Natural killer cell (primary cell): Measurements from ENCODE around the gene CARD19. TPM values are rescaled to one million over a fixed set of nuclear protein-coding genes. Genes with fewer than 3 reads are reported as not detected.
"Not testable (repeated sequence)": the region's sequence is repeated elsewhere in the genome, so short reads cannot be mapped to it uniquely, and the experiment has no call there.

ENCODE experiments used
- ATAC-seq, 3 donors: fragments of 150-1000 bp in 2 of 3; fragments of 200-7000 bp in 1 of 3; cut with Tn5 transposase; 1 replicate in 1 of 3; 2 replicates in 2 of 3; pipeline ENCODE4 v1.10.0; 2021; ENCODE audit warnings: mild to moderate bottlenecking in 2 of 3, moderate library complexity in 2 of 3
- DNase-seq, 2 donors: peaks; one replicate each; pipeline versions ENCODE4 v3.0.0 to v3.0.0-alpha.2; 2013 to 2021; ENCODE audit warnings: mixed read lengths in 1 of 2
- H3K27ac ChIP-seq: one replicate; pipeline ENCODE4 v1.5.1; 2013; ENCODE audit warnings: mild to moderate bottlenecking, low read length
- H3K27me3 ChIP-seq: one replicate; pipeline ENCODE4 v1.6.1; 2013; ENCODE audit warnings: low read length; ENCODE audit not compliant: control insufficient read depth, insufficient read depth
- H3K36me3 ChIP-seq: one replicate; pipeline ENCODE4 v1.6.1; 2013; ENCODE audit warnings: low read length; ENCODE audit not compliant: control insufficient read depth, insufficient read depth
- H3K4me1 ChIP-seq: one replicate; pipeline ENCODE4 v1.6.1; 2013; ENCODE audit warnings: low read length; ENCODE audit not compliant: control insufficient read depth, insufficient read depth
- H3K4me3 ChIP-seq: one replicate; pipeline ENCODE4 v1.5.1; 2013; ENCODE audit warnings: low read length
- H3K9me3 ChIP-seq: one replicate; pipeline ENCODE4 v1.6.1; 2013; ENCODE audit warnings: low read length; ENCODE audit not compliant: control insufficient read depth, insufficient read depth
- H3K27ac Mint-ChIP-seq, 2 donors: one replicate each; pipeline ENCODE4 v1.8.0; 2022; ENCODE audit warnings: mild to moderate bottlenecking in 2 of 2, mixed read lengths in 2 of 2, moderate library complexity in 1 of 2
- H3K27me3 Mint-ChIP-seq, 2 donors: one replicate each; pipeline ENCODE4 v1.8.0; 2022; ENCODE audit warnings: low read depth in 2 of 2, mixed read lengths in 2 of 2
- H3K36me3 Mint-ChIP-seq: one replicate; pipeline ENCODE4 v1.8.0; 2022; ENCODE audit warnings: mixed read lengths
- H3K4me1 Mint-ChIP-seq, 2 donors: one replicate each; pipeline ENCODE4 v1.8.0; 2022; ENCODE audit warnings: mixed read lengths in 2 of 2
- H3K4me3 Mint-ChIP-seq: one replicate; pipeline ENCODE4 v1.8.0; 2022; ENCODE audit warnings: mild to moderate bottlenecking, moderate library complexity, mixed read lengths
- H3K9me3 Mint-ChIP-seq, 2 donors: one replicate each; pipeline ENCODE4 v1.8.0; 2022; ENCODE audit warnings: mixed read lengths in 2 of 2
- WGBS: methylation state at CpG from one replicate; pipeline ENCODE4 v1.1.7; 2013; ENCODE audit warnings: missing lambda C conversion rate; ENCODE audit not compliant: insufficient coverage; 5-methylcytosine and 5-hydroxymethylcytosine counted together
- intact Hi-C: fragments of 100-400 bp; cut with micrococcal nuclease; formaldehyde crosslinking; loops from one replicate; pipeline ENCODE4 v1.14.2; 2022
- total RNA-seq, 4 donors: library from RNA; stranded (reverse); fragments of 120-200 nt in 1 of 4; gene quantifications; one replicate each; pipeline versions ENCODE4 v1.2.3 to v1.2.4, GENCODE V29; 2013 to 2022
- TF ChIP-seq, protein P1 (sequence below): fragments of 200-600 bp; IDR thresholded peaks from one replicate; pipeline ENCODE4 v1.8.0; 2022; ENCODE audit warnings: antibody characterized with exemption

The CARD19 gene
- total RNA-seq, 3 donors from 2014 or later (not counting 1 experiment from before 2014, with no cell fraction given): 30.7 to 49.1 (median 42.6) TPM

DNA sequence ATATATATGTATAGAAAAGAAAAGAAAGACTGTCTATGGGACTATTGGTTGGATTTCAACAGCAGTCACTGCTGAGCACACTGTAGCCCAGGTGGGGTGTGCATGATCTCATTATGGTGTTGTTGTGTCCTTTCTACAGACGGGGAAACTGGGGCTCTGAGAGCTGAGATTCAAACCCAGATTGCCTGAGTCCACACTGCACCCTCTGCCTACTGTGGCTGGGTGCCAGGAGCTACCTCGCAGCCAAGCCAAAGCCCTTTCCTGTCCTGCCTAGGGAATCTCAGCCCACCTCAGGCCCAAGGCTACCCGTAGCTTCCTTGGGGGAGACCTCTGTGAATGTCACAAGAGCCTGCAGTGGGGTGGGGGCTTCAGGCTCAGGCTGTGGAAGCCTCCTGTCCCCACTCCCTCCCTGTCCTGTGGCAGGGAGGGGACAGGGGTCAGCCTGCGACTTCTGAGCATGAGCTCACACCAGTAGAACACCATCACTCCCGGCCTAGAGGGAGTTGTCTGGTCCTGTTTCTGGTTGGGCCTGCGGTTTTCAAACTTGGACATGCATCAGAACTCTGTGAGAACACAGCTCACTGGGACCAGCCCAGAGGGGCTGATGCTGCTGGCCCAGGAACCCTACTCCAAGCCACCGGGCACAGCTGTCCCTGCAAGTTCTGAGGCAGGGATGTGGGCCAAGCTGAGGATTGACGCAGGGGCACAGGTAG lies 45.9 kb downstream of the CARD19 start:
- Mint-ChIP-seq H3K36me3 (no peaks in the 10 kb centered on the region), H3K27ac (no peak overlapping the region), H3K9me3 (no peaks in the 10 kb centered on the region), H3K27me3 (no peaks in the 10 kb centered on the region), H3K4me1 (peaks cover 11 to 23% of the 10 kb centered on the region in 2 donors), H3K4me3 (no peak overlapping the region)
- 86% methylated on average over 6 of the region's 8 CpGs for WGBS
- H3K9me3 ChIP-seq: peaks cover 3% of the 10 kb centered on the region
- TF ChIP-seq, protein P1, sequence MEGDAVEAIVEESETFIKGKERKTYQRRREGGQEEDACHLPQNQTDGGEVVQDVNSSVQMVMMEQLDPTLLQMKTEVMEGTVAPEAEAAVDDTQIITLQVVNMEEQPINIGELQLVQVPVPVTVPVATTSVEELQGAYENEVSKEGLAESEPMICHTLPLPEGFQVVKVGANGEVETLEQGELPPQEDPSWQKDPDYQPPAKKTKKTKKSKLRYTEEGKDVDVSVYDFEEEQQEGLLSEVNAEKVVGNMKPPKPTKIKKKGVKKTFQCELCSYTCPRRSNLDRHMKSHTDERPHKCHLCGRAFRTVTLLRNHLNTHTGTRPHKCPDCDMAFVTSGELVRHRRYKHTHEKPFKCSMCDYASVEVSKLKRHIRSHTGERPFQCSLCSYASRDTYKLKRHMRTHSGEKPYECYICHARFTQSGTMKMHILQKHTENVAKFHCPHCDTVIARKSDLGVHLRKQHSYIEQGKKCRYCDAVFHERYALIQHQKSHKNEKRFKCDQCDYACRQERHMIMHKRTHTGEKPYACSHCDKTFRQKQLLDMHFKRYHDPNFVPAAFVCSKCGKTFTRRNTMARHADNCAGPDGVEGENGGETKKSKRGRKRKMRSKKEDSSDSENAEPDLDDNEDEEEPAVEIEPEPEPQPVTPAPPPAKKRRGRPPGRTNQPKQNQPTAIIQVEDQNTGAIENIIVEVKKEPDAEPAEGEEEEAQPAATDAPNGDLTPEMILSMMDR: no peak
- H3K27ac ChIP-seq: no peak overlapping the region
- peaks cover 36% of the 10 kb centered on the region for H3K4me1 ChIP-seq
- no peak overlapping the region for H3K4me3 ChIP-seq
- no peak for DNase-seq
- no peaks in the 10 kb centered on the region for H3K36me3 ChIP-seq
- no peaks in the 10 kb centered on the region for H3K27me3 ChIP-seq
- intact Hi-C loops: no loop called here
- no peak for ATAC-seq

DNA sequence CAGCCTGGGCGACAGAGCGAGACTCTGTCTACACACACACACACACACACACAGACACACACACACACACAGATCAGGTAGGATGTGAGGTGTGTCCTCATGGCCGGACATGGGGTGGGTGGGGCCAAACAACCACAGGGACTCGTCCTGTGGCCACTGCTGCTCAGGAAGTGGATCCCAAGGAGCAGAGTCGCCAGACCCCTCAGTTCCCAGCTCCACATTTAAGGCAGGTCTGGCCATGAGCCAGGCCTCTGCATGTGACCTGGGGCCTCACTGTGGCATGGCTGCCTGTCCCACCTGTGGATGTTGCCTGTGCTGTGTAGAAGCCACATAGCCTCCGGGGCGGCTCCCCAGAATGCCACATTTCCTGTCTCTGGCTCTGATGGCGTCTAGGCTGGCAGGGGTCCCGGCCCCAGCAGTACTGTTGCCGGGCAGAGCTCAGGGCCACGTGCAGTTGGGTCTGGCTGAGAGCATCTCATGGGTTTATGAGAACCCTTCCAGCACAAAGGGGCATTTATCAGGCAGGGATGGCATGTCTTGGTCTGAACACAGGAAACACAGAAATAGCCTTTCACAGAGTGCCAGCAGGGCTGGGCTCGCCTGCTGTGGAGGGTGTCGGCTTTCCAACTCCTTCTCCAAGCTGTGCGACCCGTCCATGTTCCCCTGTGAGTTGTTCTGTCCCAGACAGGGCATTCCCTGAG lies 48.0 kb downstream of the CARD19 start:
- WGBS: 8% methylated on average over 13 of the region's 15 CpGs
- Histone ChIP-seq H3K27ac (peak overlapping the region; percentile 57), H3K4me1 (peaks cover 33% of the 10 kb centered on the region), H3K4me3 (no peak overlapping the region), H3K9me3 (no peaks in the 10 kb centered on the region), H3K36me3 (no peaks in the 10 kb centered on the region), H3K27me3 (no peaks in the 10 kb centered on the region)
- Mint-ChIP-seq H3K9me3 (no peaks in the 10 kb centered on the region), H3K27ac (peak overlapping the region in 1 of 2 donors; percentile 15), H3K27me3 (no peaks in the 10 kb centered on the region), H3K4me1 (peaks cover 6 to 20% of the 10 kb centered on the region in 2 donors), H3K36me3 (no peaks in the 10 kb centered on the region), H3K4me3 (peak overlapping the region; percentile 25)
- intact Hi-C loops: no loop called here
- peak in 1 of 2 donors; percentile 84 for DNase-seq
- TF ChIP-seq, protein P1: no peak
- ATAC-seq: peak; percentile 66 to 76 (median 74)

DNA sequence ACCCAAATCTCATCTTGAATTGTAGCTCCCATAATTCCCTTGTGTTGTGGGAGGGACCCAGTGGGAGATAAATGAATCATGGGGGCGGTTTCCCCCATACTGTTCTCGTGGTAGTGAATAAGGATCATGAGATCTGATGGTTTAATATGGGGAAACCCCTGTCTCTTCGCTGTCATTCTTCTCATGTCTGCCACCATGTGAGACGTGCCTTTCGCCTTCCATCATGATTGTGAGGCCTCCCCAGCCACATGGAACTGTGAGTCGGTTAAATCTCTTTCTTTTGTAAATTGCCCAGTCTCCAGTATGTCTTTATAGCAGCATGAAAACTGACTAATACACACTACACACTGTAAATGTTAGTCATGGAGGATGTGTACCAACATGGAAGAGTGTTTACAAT lies 50.7 kb downstream of the CARD19 start:
- H3K9me3 Mint-ChIP-seq, H3K27me3 Mint-ChIP-seq, H3K27me3 ChIP-seq, H3K36me3 Mint-ChIP-seq, H3K4me3 ChIP-seq, intact Hi-C loops, H3K9me3 ChIP-seq, H3K36me3 ChIP-seq, H3K27ac Mint-ChIP-seq, H3K4me3 Mint-ChIP-seq, H3K27ac ChIP-seq: not testable (repeated sequence)
- H3K4me1 ChIP-seq: peaks cover 30% of the 10 kb centered on the region
- ATAC-seq (peak in 2 of 3 donors; percentile 15 to 37), DNase-seq (peak in 1 of 2 donors; percentile 58)
- 74% methylated on average over 6 of the region's 6 CpGs for WGBS
- peaks cover 6 to 16% of the 10 kb centered on the region in 2 donors for H3K4me1 Mint-ChIP-seq

DNA sequence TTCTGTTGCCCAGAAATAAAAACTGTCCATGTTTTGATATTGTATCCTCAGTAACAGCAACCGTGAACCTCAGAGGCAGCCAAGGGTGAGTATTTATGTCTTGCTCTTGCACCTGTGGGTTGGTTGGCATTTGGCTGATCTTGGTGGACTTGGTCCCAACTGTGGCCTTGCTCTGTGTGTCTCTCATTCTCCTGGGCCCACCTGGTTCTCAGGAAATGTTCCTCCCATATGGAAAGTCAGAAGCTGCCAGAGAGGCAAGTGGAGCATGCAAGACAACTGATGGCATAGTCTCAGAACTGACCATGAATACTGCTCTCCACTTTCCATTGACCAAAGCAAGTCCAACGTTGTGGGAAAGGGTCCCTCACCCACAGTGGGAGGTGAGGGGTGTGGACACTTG lies 51.6 kb downstream of the CARD19 start:
- Histone ChIP-seq H3K4me1 (peaks cover 21% of the 10 kb centered on the region), H3K36me3 (no peaks in the 10 kb centered on the region), H3K9me3 (no peaks in the 10 kb centered on the region), H3K4me3 (no peak overlapping the region), H3K27me3 (no peaks in the 10 kb centered on the region), H3K27ac (no peak overlapping the region)
- no peak overlapping the region for H3K27ac Mint-ChIP-seq
- H3K36me3 Mint-ChIP-seq: no peaks in the 10 kb centered on the region
- DNase-seq (no peak), ATAC-seq (no peak)
- no peaks in the 10 kb centered on the region for H3K27me3 Mint-ChIP-seq
- peaks cover 6 to 16% of the 10 kb centered on the region in 2 donors for H3K4me1 Mint-ChIP-seq
- no peaks in the 10 kb centered on the region for H3K9me3 Mint-ChIP-seq
- TF ChIP-seq, protein P1: no peak
- WGBS: 96% methylated on average over 1 of the region's 2 CpGs
- H3K4me3 Mint-ChIP-seq: no peak overlapping the region
- intact Hi-C loops: no loop called here
